Uterus (tissue), 2 donors: Measurements from ENCODE around the gene C6orf89.
"Not testable (repeated sequence)": the region's sequence is repeated elsewhere in the genome, so short reads cannot be mapped to it uniquely, and the experiment has no call there.

Experiments used
- POLR2A ChIP-seq, 2 donors: fragments of 450-650 bp; IDR thresholded peaks; one replicate each; pipeline ENCODE4 v1.6.1; 2016; ENCODE audit warnings: antibody characterized with exemption in 2 of 2, mild to moderate bottlenecking in 1 of 2, moderate library complexity in 1 of 2
- TF ChIP-seq, protein P1 (sequence below), 4 experiments: fragments of 200-600 bp in 2 of 4; fragments of 450-650 bp in 2 of 4; sonication (generic) in 2 of 4; IDR thresholded peaks; one replicate each; pipeline ENCODE4 v1.5.1; 2016 to 2019; ENCODE audit warnings: antibody characterized with exemption in 4 of 4, mild to moderate bottlenecking in 2 of 4, moderate library complexity in 1 of 4

DNA sequence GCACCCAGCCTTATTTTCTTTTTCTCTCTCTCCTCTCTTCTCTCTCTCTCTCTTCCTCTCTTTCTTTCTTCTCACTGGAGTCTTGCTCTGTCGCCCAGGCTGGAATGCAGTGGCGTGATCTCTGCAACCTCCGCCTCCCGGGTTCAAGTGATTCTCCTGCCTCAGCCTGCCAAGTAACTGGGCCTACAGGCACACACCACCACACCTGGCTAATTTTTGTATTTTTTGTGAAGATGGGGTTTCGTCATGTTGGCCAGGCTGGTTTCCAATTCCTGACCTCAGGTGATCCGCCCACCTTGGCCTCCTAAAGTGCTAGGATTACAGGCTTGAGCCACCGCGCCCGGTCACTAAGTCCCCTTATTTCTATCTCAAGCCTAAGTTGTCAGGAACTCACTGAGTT, 63.3 kb downstream of the C6orf89 start:
- TF ChIP-seq, protein P1, sequence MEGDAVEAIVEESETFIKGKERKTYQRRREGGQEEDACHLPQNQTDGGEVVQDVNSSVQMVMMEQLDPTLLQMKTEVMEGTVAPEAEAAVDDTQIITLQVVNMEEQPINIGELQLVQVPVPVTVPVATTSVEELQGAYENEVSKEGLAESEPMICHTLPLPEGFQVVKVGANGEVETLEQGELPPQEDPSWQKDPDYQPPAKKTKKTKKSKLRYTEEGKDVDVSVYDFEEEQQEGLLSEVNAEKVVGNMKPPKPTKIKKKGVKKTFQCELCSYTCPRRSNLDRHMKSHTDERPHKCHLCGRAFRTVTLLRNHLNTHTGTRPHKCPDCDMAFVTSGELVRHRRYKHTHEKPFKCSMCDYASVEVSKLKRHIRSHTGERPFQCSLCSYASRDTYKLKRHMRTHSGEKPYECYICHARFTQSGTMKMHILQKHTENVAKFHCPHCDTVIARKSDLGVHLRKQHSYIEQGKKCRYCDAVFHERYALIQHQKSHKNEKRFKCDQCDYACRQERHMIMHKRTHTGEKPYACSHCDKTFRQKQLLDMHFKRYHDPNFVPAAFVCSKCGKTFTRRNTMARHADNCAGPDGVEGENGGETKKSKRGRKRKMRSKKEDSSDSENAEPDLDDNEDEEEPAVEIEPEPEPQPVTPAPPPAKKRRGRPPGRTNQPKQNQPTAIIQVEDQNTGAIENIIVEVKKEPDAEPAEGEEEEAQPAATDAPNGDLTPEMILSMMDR (IDR thresholded peaks at IDR 0.05): not testable (repeated sequence)
- not testable (repeated sequence) for TF ChIP-seq POLR2A (IDR thresholded peaks at IDR 0.05)
